Activated CD8-positive, alpha-beta memory T cell treated with anti-CD3 and anti-CD28 coated beads, Interleukin-2, amount 50 U/mL, for 1 hour (primary cell): ENCODE results near the gene NSD1.

Experiments
- DNase-seq: peaks from one replicate; pipeline ENCODE4 v3.0.0-alpha.2; 2020; ENCODE audit errors: extremely low read depth

The NSD1 gene

GRCh38 chr5:177349762-177350161 is 216.2 kb downstream of the NSD1 start:
- no peak for DNase-seq
